Osteoblast (primary cell): ENCODE data around the gene PLCD4. TPM values are rescaled to one million over a fixed set of nuclear protein-coding genes. Genes with fewer than 3 reads are reported as not detected.

ENCODE experiments used
- DNase-seq: peaks from one replicate; pipeline ENCODE4 v3.0.0; 2011; ENCODE audit warnings: low spot score, mixed read lengths; ENCODE audit not compliant: insufficient read length; ENCODE audit errors: missing footprints
- H2AFZ ChIP-seq: 2 replicates; pipeline ENCODE4 v1.6.0; 2011; ENCODE audit warnings: mild to moderate bottlenecking, low read length
- H3K27ac ChIP-seq: 2 replicates; pipeline ENCODE4 v1.5.1; 2011; ENCODE audit warnings: mild to moderate bottlenecking, low read depth, low read length, moderate library complexity
- H3K27me3 ChIP-seq: 2 replicates; pipeline ENCODE4 v1.6.0; 2012; ENCODE audit warnings: mild to moderate bottlenecking, control low read depth, inconsistent platforms, low read length, moderate library complexity; ENCODE audit not compliant: insufficient read depth
- H3K36me3 ChIP-seq: 2 replicates; pipeline ENCODE4 v1.5.1; 2011; ENCODE audit warnings: mild to moderate bottlenecking, low read length, control low read depth, moderate library complexity; ENCODE audit not compliant: insufficient read depth
- H3K4me1 ChIP-seq: 2 replicates; pipeline ENCODE4 v1.5.1; 2011; ENCODE audit warnings: mild to moderate bottlenecking, low read length, control low read depth, moderate library complexity; ENCODE audit not compliant: insufficient read depth
- H3K4me2 ChIP-seq: 2 replicates; pipeline ENCODE4 v1.6.0; 2011; ENCODE audit warnings: mild to moderate bottlenecking, low read length; ENCODE audit not compliant: insufficient read depth
- H3K4me3 ChIP-seq: fragments of 200-600 bp; sonication (generic); 3 replicates; pipeline ENCODE4 v1.5.1; 2012; ENCODE audit warnings: mild to moderate bottlenecking, low read length, inconsistent platforms; ENCODE audit not compliant: insufficient read depth
- H3K79me2 ChIP-seq: 2 replicates; pipeline ENCODE4 v1.6.0; 2012; ENCODE audit warnings: mild to moderate bottlenecking, low read length, control low read depth, inconsistent platforms; ENCODE audit not compliant: insufficient read depth
- H3K9me3 ChIP-seq: 2 replicates; pipeline ENCODE4 v1.5.1; 2011; ENCODE audit warnings: low read depth, low read length, control low read depth
- H4K20me1 ChIP-seq: 2 replicates; pipeline ENCODE4 v1.6.0; 2012; ENCODE audit warnings: mild to moderate bottlenecking, low read length, control low read depth; ENCODE audit not compliant: insufficient read depth
- total RNA-seq: library from RNA; depleted of rRNA; stranded (reverse); fragments of >200 nt; gene quantifications from 2 replicates; pipeline ENCODE4 v1.2.3, GENCODE V29; 2012
- TF ChIP-seq, protein P1 (sequence below): IDR thresholded peaks from 2 replicates; pipeline ENCODE4 v1.5.1; 2011; ENCODE audit warnings: mild to moderate bottlenecking, low read depth, low read length, moderate library complexity; ENCODE audit errors: extremely low read depth

The PLCD4 gene
- total RNA-seq, 1 donor = 2.5 TPM

GRCh38 chr2:218615868-218616315 is 8.2 kb downstream of the PLCD4 start:
- Histone ChIP-seq H3K4me2 (no peak overlapping the region), H3K79me2 (no peaks in the 10 kb centered on the region), H3K9me3 (no peaks in the 10 kb centered on the region), H4K20me1 (no peaks in the 10 kb centered on the region), H3K4me3 (no peak overlapping the region), H3K4me1 (no peaks in the 10 kb centered on the region), H3K36me3 (no peaks in the 10 kb centered on the region), H2AFZ (no peak overlapping the region), H3K27ac (no peak overlapping the region), H3K27me3 (no peaks in the 10 kb centered on the region)
- no peak for DNase-seq
- TF ChIP-seq, protein P1, sequence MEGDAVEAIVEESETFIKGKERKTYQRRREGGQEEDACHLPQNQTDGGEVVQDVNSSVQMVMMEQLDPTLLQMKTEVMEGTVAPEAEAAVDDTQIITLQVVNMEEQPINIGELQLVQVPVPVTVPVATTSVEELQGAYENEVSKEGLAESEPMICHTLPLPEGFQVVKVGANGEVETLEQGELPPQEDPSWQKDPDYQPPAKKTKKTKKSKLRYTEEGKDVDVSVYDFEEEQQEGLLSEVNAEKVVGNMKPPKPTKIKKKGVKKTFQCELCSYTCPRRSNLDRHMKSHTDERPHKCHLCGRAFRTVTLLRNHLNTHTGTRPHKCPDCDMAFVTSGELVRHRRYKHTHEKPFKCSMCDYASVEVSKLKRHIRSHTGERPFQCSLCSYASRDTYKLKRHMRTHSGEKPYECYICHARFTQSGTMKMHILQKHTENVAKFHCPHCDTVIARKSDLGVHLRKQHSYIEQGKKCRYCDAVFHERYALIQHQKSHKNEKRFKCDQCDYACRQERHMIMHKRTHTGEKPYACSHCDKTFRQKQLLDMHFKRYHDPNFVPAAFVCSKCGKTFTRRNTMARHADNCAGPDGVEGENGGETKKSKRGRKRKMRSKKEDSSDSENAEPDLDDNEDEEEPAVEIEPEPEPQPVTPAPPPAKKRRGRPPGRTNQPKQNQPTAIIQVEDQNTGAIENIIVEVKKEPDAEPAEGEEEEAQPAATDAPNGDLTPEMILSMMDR = no peak

- Histone ChIP-seq H3K27ac (no peak overlapping the region), H3K9me3 (no peaks in the 10 kb centered on the region), H3K4me1 (no peaks in the 10 kb centered on the region), H2AFZ (no peak overlapping the region), H3K4me3 (no peak overlapping the region), H3K4me2 (no peak overlapping the region), H3K27me3 (no peaks in the 10 kb centered on the region), H4K20me1 (no peaks in the 10 kb centered on the region), H3K36me3 (no peaks in the 10 kb centered on the region), H3K79me2 (no peaks in the 10 kb centered on the region)
- peak; percentile 72 for DNase-seq
- TF ChIP-seq, protein P1 = peak; percentile 24
Measured at GRCh38 chr2:218618102-218618860, 10.6 kb downstream of the PLCD4 start.

DNA sequence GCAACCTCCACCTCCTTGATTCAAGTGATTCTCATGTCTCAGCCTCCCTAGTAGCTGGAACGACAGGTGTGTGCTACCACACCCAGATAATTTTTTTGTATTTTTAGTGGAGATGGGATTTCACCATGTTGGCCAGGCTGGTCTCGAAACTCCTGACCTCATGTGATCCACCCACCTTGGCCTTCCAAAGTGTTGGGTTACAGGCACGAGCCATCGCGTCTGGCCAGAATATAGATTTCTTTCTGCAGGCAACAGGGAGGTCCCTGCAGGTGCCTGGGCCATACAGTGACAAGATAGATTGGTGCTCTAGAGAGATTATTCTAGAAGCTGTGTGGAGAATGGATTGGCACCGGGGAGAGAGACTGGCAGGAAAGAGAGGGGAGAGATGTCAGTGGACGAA is 13.3 kb downstream of the PLCD4 start:
- H3K36me3 ChIP-seq = no peaks in the 10 kb centered on the region
- no peaks in the 10 kb centered on the region for H3K4me1 ChIP-seq
- H3K4me2 ChIP-seq = no peak overlapping the region
- H3K9me3 ChIP-seq = no peaks in the 10 kb centered on the region
- H3K4me3 ChIP-seq = no peak overlapping the region
- TF ChIP-seq, protein P1 = no peak
- H3K27ac ChIP-seq = no peak overlapping the region
- H3K27me3 ChIP-seq = no peaks in the 10 kb centered on the region
- DNase-seq = no peak
- H3K79me2 ChIP-seq = no peaks in the 10 kb centered on the region
- no peaks in the 10 kb centered on the region for H4K20me1 ChIP-seq
- H2AFZ ChIP-seq = no peak overlapping the region

DNA sequence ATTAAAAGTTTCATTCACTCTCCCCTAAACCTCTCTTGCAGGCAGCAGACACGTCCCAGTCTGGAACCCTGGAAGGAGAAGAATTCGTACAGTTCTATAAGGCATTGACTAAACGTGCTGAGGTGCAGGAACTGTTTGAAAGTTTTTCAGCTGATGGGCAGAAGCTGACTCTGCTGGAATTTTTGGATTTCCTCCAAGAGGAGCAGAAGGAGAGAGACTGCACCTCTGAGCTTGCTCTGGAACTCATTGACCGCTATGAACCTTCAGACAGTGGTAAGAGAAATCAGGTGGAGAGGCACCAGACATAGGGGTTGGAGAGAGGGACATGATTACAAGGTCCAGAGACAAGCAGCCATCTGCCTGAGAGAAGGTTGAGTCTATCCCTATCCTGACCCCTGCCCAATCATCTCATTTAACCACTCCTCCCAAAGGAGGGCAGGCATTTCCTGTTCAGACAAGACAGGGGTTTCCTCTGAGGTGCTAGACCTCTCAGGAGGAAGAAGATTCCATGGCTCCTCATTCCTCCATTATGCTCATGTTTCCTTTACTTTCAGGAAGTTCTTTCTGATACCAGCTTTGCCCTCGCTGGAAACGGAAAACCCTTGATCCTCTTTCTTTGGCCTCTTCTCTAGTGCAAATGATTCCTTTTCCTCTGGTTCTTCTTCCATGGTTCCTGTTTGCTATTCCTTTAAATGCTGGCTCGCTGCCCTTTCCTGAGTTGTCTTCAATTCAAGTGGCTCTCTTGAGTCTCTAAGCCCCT is 15.1 kb downstream of the PLCD4 start:
- H3K4me1 ChIP-seq = no peaks in the 10 kb centered on the region
- DNase-seq = no peak
- no peak overlapping the region for H3K27ac ChIP-seq
- no peak overlapping the region for H3K4me3 ChIP-seq
- no peaks in the 10 kb centered on the region for H3K9me3 ChIP-seq
- H3K4me2 ChIP-seq = no peak overlapping the region
- H3K79me2 ChIP-seq = no peaks in the 10 kb centered on the region
- TF ChIP-seq, protein P1 = no peak
- no peaks in the 10 kb centered on the region for H3K36me3 ChIP-seq
- H2AFZ ChIP-seq = no peak overlapping the region
- H3K27me3 ChIP-seq = no peaks in the 10 kb centered on the region
- H4K20me1 ChIP-seq = no peaks in the 10 kb centered on the region
